DND-41 (cell line): ENCODE data around the gene SAMM50.
A peak's percentile ranks its signal among the peaks of the same experiment; 100 is the strongest.

Source experiments
- ATAC-seq: fragments of 200-7000 bp; cut with Tn5 transposase; 3 replicates; pipeline ENCODE4 v1.9.1; 2021; ENCODE audit warnings: low read depth; ENCODE audit not compliant: insufficient read depth
- DNase-seq: peaks from one replicate; pipeline ENCODE4 v3.0.0-alpha.2; 2020
- H2AFZ ChIP-seq: 2 replicates; pipeline ENCODE4 v1.6.0; 2012; ENCODE audit warnings: low read depth, low read length
- H3K27ac ChIP-seq: 2 replicates; pipeline ENCODE4 v1.5.1; 2012; ENCODE audit warnings: low read length, inconsistent platforms
- H3K27me3 ChIP-seq: fragments of 200-600 bp; sonication (generic); 2 replicates; pipeline ENCODE4 v1.6.0; 2012; ENCODE audit warnings: low read length, mild to moderate bottlenecking, inconsistent platforms; ENCODE audit not compliant: insufficient read depth, poor library complexity
- H3K36me3 ChIP-seq: 2 replicates; pipeline ENCODE4 v1.5.1; 2012; ENCODE audit warnings: low read length, inconsistent platforms; ENCODE audit not compliant: insufficient read depth
- H3K4me1 ChIP-seq: 2 replicates; pipeline ENCODE4 v1.5.1; 2012; ENCODE audit warnings: mild to moderate bottlenecking, low read length; ENCODE audit not compliant: insufficient read depth
- H3K4me2 ChIP-seq: 2 replicates; pipeline ENCODE4 v1.6.0; 2012; ENCODE audit warnings: mild to moderate bottlenecking, moderate library complexity, low read length, inconsistent platforms; ENCODE audit not compliant: insufficient read depth
- H3K4me3 ChIP-seq, 2 experiments: fragments of 200-600 bp in 1 of 2; shearing (Covaris generic) in 1 of 2; 2 replicates each; pipeline ENCODE4 v1.5.1; 2012 to 2016; ENCODE audit warnings: inconsistent platforms in 2 of 2, low read length in 2 of 2, mild to moderate bottlenecking in 2 of 2, low read depth in 1 of 2, moderate library complexity in 1 of 2
- H3K79me2 ChIP-seq: 2 replicates; pipeline ENCODE4 v1.6.0; 2012; ENCODE audit warnings: low read length, inconsistent platforms; ENCODE audit not compliant: insufficient read depth
- H3K9ac ChIP-seq: 2 replicates; pipeline ENCODE4 v1.6.0; 2012; ENCODE audit warnings: low read depth, mild to moderate bottlenecking, inconsistent platforms, low read length, moderate library complexity
- H3K9me3 ChIP-seq: 2 replicates; pipeline ENCODE4 v1.5.1; 2012; ENCODE audit warnings: low read length, moderate library complexity, mild to moderate bottlenecking, inconsistent platforms; ENCODE audit not compliant: insufficient read depth, severe bottlenecking
- H4K20me1 ChIP-seq: 2 replicates; pipeline ENCODE4 v1.6.0; 2012; ENCODE audit warnings: low read length; ENCODE audit not compliant: insufficient read depth
- EZH2 ChIP-seq: IDR thresholded peaks from 3 replicates; pipeline ENCODE4 v1.6.1; 2012; ENCODE audit warnings: borderline replicate concordance, low read depth, mild to moderate bottlenecking, moderate library complexity, low read length, inconsistent platforms; ENCODE audit not compliant: severe bottlenecking
- TF ChIP-seq, protein P1 (sequence below): IDR thresholded peaks from 2 replicates; pipeline ENCODE4 v1.5.1; 2012; ENCODE audit warnings: borderline replicate concordance, low read length, moderate library complexity, mild to moderate bottlenecking; ENCODE audit not compliant: poor library complexity, severe bottlenecking; ENCODE audit errors: extremely low read depth

SAMM50 gene

DNA sequence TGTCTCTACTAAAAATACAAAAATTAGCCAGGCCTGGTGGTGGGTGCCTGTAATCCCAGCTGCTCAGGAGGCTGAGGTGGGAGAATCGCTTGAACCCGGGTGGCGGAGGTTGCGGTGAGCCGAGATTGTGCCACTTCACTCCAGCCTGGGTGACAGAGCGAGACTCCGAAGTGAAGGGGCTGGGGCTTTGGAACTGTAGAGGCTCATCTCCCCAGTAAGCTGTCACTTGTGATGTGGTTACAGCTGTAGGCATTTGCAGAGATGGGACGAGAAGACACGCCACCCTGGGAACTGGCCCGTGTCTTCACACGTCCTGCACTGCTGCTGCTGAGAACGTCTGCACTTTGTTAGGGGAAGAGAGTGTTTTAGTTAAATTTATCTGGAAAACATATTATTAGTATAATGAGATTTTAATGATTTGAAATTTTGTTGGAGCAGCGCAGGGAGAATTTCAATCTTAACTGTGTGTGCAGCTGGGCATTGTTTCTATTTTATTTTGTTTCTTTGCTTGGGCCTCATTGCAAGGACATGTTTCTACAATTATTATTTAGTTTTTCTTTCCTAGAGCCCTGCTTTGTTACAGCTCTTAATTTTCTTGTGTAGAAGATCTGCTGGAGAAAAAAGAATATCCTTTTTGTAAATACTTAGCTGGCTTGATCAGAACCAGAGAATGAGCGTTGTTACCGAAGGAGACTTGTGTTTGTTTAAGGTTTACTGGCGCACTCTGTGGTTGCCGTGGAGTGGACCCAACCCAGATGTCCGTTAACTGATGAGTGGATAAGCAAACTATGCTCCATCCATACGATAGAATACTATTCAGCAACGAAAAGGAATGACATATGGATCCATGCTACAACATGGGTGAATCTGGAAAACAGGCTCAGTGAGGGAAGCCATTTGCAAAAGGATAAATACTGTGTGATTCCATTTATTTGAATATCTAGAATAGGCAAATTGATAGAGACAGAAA, 87.3 kb downstream of the SAMM50 start:
- no peaks in the 10 kb centered on the region for H3K79me2 ChIP-seq
- H3K9ac ChIP-seq = no peak overlapping the region
- peaks cover 8% of the 10 kb centered on the region for H3K27me3 ChIP-seq
- no peak overlapping the region for H3K27ac ChIP-seq
- no peaks in the 10 kb centered on the region for H3K4me1 ChIP-seq
- H2AFZ ChIP-seq = no peak overlapping the region
- no peak overlapping the region for H3K4me3 ChIP-seq
- peak; percentile 84 for DNase-seq
- no peaks in the 10 kb centered on the region for H3K36me3 ChIP-seq
- no peaks in the 10 kb centered on the region; the same call in 1 of the 2 replicates for H4K20me1 ChIP-seq
- no peaks in the 10 kb centered on the region for H3K9me3 ChIP-seq
- peak; percentile 100 for ATAC-seq
- H3K4me2 ChIP-seq = no peak overlapping the region
- no peak for TF ChIP-seq EZH2
- TF ChIP-seq, protein P1, sequence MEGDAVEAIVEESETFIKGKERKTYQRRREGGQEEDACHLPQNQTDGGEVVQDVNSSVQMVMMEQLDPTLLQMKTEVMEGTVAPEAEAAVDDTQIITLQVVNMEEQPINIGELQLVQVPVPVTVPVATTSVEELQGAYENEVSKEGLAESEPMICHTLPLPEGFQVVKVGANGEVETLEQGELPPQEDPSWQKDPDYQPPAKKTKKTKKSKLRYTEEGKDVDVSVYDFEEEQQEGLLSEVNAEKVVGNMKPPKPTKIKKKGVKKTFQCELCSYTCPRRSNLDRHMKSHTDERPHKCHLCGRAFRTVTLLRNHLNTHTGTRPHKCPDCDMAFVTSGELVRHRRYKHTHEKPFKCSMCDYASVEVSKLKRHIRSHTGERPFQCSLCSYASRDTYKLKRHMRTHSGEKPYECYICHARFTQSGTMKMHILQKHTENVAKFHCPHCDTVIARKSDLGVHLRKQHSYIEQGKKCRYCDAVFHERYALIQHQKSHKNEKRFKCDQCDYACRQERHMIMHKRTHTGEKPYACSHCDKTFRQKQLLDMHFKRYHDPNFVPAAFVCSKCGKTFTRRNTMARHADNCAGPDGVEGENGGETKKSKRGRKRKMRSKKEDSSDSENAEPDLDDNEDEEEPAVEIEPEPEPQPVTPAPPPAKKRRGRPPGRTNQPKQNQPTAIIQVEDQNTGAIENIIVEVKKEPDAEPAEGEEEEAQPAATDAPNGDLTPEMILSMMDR = no peak

- no peaks in the 10 kb centered on the region for H3K36me3 ChIP-seq
- H3K9me3 ChIP-seq = no peaks in the 10 kb centered on the region
- H3K4me2 ChIP-seq = no peak overlapping the region
- peaks cover under 1% of the 10 kb centered on the region for H3K27me3 ChIP-seq
- H3K79me2 ChIP-seq = no peaks in the 10 kb centered on the region
- no peak overlapping the region for H3K9ac ChIP-seq
- no peak overlapping the region for H3K27ac ChIP-seq
- ATAC-seq (no peak), DNase-seq (no peak)
- no peak overlapping the region for H2AFZ ChIP-seq
- TF ChIP-seq EZH2 = no peak
- TF ChIP-seq, protein P1 = no peak
- H4K20me1 ChIP-seq = no peaks in the 10 kb centered on the region; the same call in 1 of the 2 replicates
- no peak overlapping the region for H3K4me3 ChIP-seq
- H3K4me1 ChIP-seq = no peaks in the 10 kb centered on the region
Observed at GRCh38 chr22:44045145-44045544, 89.9 kb downstream of the SAMM50 start.
